Vagina (tissue), 2 donors: Measurements from ENCODE around the gene YIF1A.

Experiments
- CTCF ChIP-seq, 3 experiments: fragments of 450-650 bp in 2 of 3; fragments of 200-600 bp in 1 of 3; sonication (generic) in 1 of 3; IDR thresholded peaks; one replicate each; pipeline ENCODE4 v1.5.1; 2017 to 2019; ENCODE audit warnings: antibody characterized with exemption in 3 of 3, mild to moderate bottlenecking in 2 of 3, moderate library complexity in 2 of 3
- POLR2A ChIP-seq, 2 donors: fragments of 450-650 bp; IDR thresholded peaks; one replicate each; pipeline ENCODE4 v1.6.1; 2017; ENCODE audit warnings: antibody characterized with exemption in 2 of 2, mild to moderate bottlenecking in 2 of 2, moderate library complexity in 2 of 2
- POLR2AphosphoS5 ChIP-seq, 2 donors: sonication (generic); formaldehyde crosslinking; IDR thresholded peaks; one replicate each; pipeline ENCODE4 v1.9.0; 2017; ENCODE audit warnings: antibody characterized with exemption in 2 of 2, mild to moderate bottlenecking in 2 of 2, low read depth in 1 of 2; ENCODE audit not compliant: insufficient read depth in 1 of 2

DNA sequence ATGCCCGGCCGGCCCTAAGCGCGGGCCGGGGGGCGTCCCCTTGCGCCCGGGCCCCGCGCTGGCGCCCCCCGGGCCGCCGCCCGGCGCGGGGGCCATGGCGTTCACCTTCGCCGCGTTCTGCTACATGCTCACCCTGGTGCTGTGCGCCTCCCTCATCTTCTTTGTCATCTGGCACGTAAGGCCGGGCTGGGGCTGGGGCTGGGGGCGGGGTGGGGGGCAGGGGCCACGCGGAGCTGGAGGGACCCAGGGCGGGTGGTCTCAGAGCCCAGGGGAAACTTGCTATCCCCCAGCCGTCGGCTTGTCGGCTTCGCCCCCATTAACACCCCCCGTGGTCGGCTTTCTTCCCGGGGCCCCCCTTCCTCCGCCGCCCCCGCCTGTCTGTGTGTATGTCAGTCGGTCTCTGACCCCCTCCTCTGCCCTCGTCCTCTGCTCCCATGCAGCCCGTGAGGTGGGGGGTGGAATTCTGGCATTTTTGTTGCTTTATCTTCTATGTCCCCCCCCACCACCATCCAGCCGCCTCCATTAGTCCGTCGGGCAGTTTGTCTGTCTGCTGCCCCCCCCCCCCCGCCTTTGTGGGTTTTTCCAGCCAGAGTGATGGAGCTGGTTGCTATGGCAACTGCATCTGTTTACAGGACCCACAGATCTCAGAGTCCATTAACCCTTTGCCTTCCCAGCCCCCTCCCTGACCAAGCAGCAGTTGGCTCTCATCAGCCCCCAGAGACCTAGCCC lies 10.4 kb downstream of the YIF1A start:
- TF ChIP-seq CTCF (IDR thresholded peaks at IDR 0.05), result no peak
- no peak for TF ChIP-seq POLR2AphosphoS5 (IDR thresholded peaks at IDR 0.05; ENCODE audit: insufficient read depth in 1 of 2, low read depth in 1 of 2)
- no peak for TF ChIP-seq POLR2A (IDR thresholded peaks at IDR 0.05)
